Cardiac atrium fibroblast (primary cell): Measurements from ENCODE around the gene RDH16. TPM values are rescaled to one million over a fixed set of nuclear protein-coding genes. Genes with fewer than 3 reads are reported as not detected.

Source experiments
- total RNA-seq: library from RNA; depleted of rRNA; stranded (reverse); fragments of >200 nt; gene quantifications from 2 replicates; pipeline ENCODE4 v1.2.3, GENCODE V29; 2015

Gene RDH16
- not detected in 2 replicates for total RNA-seq

GRCh38 chr12:56957229-56958052, at the start of gene RDH16:
Gene RDH16, minus strand, starts transcription at chr12:56957608. Its CDS starts 146 bp downstream, at chr12:56957462.

GRCh38 chr12:57005980-57006808, 48.8 kb upstream of the RDH16 start, which contains the start of gene ZBTB39:
Gene ZBTB39, minus strand, starts transcription at chr12:57006546. Its CDS starts 1,629 bp downstream, at chr12:57004917.

GRCh38 chr12:56933826-56934625, 23.4 kb downstream of the RDH16 start, which contains the start of gene SDR9C7:
Gene SDR9C7, minus strand, starts transcription at chr12:56934408. Its CDS starts 147 bp downstream, at chr12:56934261.

Other genes starting within 250 kb of the RDH16 start
- 957 and 1,036 TPM in 2 replicates for gene NACA, start 232.3 kb downstream of the RDH16 start, total RNA-seq
- 3.1 and 4.9 TPM in 2 replicates for gene PRIM1, start 205.3 kb downstream of the RDH16 start, total RNA-seq
- gene HSD17B6, start 194.3 kb downstream of the RDH16 start, total RNA-seq = 0.16 TPM in 1 of 2 replicates, not detected in the other
- gene SDR9C7, start 23.2 kb downstream of the RDH16 start, total RNA-seq = not detected in 2 replicates
- gene ZBTB39, start 48.9 kb upstream of the RDH16 start, total RNA-seq = 2.0 and 4.4 TPM in 2 replicates
- 0.32 TPM in 1 of 2 replicates, not detected in the other for gene TAC3, start 58.9 kb upstream of the RDH16 start, total RNA-seq
- gene MYO1A, start 92.5 kb upstream of the RDH16 start, total RNA-seq = not detected in 2 replicates
- gene NEMP1, start 121.2 kb upstream of the RDH16 start, total RNA-seq = 2.0 and 4.9 TPM in 2 replicates
- gene NAB2, start 131.5 kb upstream of the RDH16 start, total RNA-seq = 39.7 and 40.6 TPM in 2 replicates
- 100 and 101 TPM in 2 replicates for gene STAT6, start 153.8 kb upstream of the RDH16 start, total RNA-seq
- gene LRP1, start 170.9 kb upstream of the RDH16 start, total RNA-seq = 236 and 285 TPM in 2 replicates
- not detected in 2 replicates for gene LRP1-AS, start 190.0 kb upstream of the RDH16 start, total RNA-seq